Sigmoid colon (tissue), 7 donors: ENCODE data around the gene RRBP1. TPM values are rescaled to one million over a fixed set of nuclear protein-coding genes. Genes with fewer than 3 reads are reported as not detected.

Experiments
- DNase-seq: peaks from one replicate; pipeline ENCODE4 v3.0.0-alpha.2; 2019
- H3K27ac ChIP-seq, 4 donors: fragments of 200-600 bp; sonication (generic); one replicate each; pipeline ENCODE4 v1.5.1; 2016 to 2019; ENCODE audit warnings: mild to moderate bottlenecking in 1 of 4
- H3K27me3 ChIP-seq, 3 donors: fragments of 200-600 bp; sonication (generic); one replicate each; pipeline ENCODE4 v1.5.1; 2019; ENCODE audit warnings: mild to moderate bottlenecking in 1 of 3
- H3K36me3 ChIP-seq, 4 donors: fragments of 200-600 bp; sonication (generic); one replicate each; pipeline ENCODE4 v1.5.1; 2016 to 2019
- H3K4me1 ChIP-seq, 4 donors: fragments of 200-600 bp; sonication (generic); one replicate each; pipeline ENCODE4 v1.5.1; 2017 to 2019
- H3K4me3 ChIP-seq, 4 donors: fragments of 200-600 bp; sonication (generic); one replicate each; pipeline ENCODE4 v1.5.1; 2017 to 2019; ENCODE audit warnings: mild to moderate bottlenecking in 2 of 4, moderate library complexity in 1 of 4
- H3K9me3 ChIP-seq, 4 donors: fragments of 200-600 bp in 3 of 4; sonication (generic) in 3 of 4; one replicate each; pipeline versions ENCODE4 v1.5.1 to v1.6.1; 2013 to 2019
- EP300 ChIP-seq, 4 donors: sonication (generic); formaldehyde crosslinking; IDR thresholded peaks; one replicate each; pipeline ENCODE4 v1.6.1; 2017; ENCODE audit warnings: antibody characterized with exemption in 4 of 4
- POLR2A ChIP-seq, 2 donors: fragments of 450-650 bp; IDR thresholded peaks; one replicate each; pipeline ENCODE4 v1.6.1; 2016; ENCODE audit warnings: antibody characterized with exemption in 2 of 2, mild to moderate bottlenecking in 2 of 2, moderate library complexity in 2 of 2
- POLR2AphosphoS5 ChIP-seq, 4 donors: sonication (generic); formaldehyde crosslinking; IDR thresholded peaks; one replicate each; pipeline ENCODE4 v1.6.1; 2017; ENCODE audit warnings: antibody characterized with exemption in 4 of 4
- WGBS, 2 donors: extraction: QIAGEN DNeasy Blood & Tissue Kit; methylation state at CpG; one replicate each; pipeline ENCODE4 v1.1.7; 2013; 5-methylcytosine and 5-hydroxymethylcytosine counted together
- intact Hi-C: fragments of 100-400 bp; cut with DNase I; formaldehyde crosslinking; loops from one replicate; pipeline ENCODE4 v1.15.1; 2023
- polyA plus RNA-seq, 3 donors: library from polyadenylated mRNA; stranded (reverse); fragments of 200-250 nt; gene quantifications; one replicate each; pipeline ENCODE4 v1.2.3, GENCODE V29; 2013
- total RNA-seq, 4 donors: library from RNA; depleted of rRNA; stranded (reverse); fragments of >200 nt; gene quantifications; one replicate each; pipeline ENCODE4 v1.1.0, GENCODE V29; 2016
- TF ChIP-seq, protein P1 (sequence below), 4 experiments: fragments of 450-650 bp in 3 of 4; fragments of 200-600 bp in 1 of 4; IDR thresholded peaks; one replicate each; pipeline ENCODE4 v1.5.1; 2016 to 2019; ENCODE audit warnings: antibody characterized with exemption in 4 of 4, mild to moderate bottlenecking in 3 of 4, moderate library complexity in 2 of 4
- donor health status: healthy with polysubstance abuse.
- donor health status: Bipolar disorder and iron deficiency.
- donor health status: healthy.

Gene RRBP1
- total and polyA plus RNA-seq, 7 donors, result 24.6 to 245 (median 35.3) TPM

DNA sequence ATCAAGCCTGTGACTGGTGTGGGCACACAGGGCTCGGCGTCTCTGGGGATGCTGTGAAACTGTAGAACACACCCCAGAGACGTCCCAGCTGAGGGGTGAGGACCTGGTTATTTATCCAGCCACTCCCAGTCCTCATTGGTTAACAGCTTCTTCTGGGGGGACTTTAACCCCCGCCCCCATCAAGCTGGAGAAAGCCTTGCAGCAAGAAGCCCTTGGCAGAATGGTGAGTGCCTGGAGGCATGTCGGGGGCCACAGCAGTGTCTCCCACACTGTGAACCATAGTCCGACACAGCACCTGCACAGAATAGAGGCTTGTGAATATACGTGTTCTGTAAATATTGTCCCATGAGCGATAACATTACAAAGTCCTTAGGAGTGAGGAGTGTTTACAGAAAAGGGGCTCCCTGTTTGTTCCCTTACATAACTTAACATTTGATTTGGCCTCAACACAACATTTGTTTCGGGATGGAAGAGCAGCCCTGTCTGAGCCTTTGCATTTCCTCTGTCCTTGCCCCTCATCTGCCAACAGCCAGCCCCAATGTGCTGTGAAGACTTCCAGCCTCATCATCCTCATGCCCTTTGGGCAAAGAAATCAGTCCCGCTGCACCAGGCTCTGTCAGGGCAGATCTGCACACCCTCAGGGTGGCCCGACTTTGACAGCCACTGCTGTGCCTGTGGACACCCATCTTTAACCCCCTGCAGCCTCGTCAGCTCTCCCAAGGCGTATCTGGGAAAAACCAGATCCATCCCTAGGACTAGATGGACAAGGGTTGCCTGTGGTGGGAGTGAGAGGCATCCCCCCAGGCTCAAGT, 2.2 kb upstream of the RRBP1 start:
- Histone ChIP-seq H3K9me3 (peaks cover 0 to 3% (median 0%) of the 10 kb centered on the region in 4 donors), H3K36me3 (no peaks in the 10 kb centered on the region), H3K27me3 (no peaks in the 10 kb centered on the region), H3K4me3 (no peak overlapping the region), H3K4me1 (peaks cover 0 to 26% (median 18%) of the 10 kb centered on the region in 4 donors), H3K27ac (no peak overlapping the region)
- intact Hi-C loops, result loop anchor here (5.0 to 10.0 kb wide), 2 partner anchors 123 to 321 kb away; no protein-coding TSS in a partner anchor
- 22 to 68% methylated on average over 13 of the region's 13 CpGs for WGBS, 2 donors
- TF ChIP-seq EP300 (IDR thresholded peaks at IDR 0.05) (no peak), POLR2A (IDR thresholded peaks at IDR 0.05) (no peak), POLR2AphosphoS5 (IDR thresholded peaks at IDR 0.05) (no peak)
- TF ChIP-seq, protein P1, sequence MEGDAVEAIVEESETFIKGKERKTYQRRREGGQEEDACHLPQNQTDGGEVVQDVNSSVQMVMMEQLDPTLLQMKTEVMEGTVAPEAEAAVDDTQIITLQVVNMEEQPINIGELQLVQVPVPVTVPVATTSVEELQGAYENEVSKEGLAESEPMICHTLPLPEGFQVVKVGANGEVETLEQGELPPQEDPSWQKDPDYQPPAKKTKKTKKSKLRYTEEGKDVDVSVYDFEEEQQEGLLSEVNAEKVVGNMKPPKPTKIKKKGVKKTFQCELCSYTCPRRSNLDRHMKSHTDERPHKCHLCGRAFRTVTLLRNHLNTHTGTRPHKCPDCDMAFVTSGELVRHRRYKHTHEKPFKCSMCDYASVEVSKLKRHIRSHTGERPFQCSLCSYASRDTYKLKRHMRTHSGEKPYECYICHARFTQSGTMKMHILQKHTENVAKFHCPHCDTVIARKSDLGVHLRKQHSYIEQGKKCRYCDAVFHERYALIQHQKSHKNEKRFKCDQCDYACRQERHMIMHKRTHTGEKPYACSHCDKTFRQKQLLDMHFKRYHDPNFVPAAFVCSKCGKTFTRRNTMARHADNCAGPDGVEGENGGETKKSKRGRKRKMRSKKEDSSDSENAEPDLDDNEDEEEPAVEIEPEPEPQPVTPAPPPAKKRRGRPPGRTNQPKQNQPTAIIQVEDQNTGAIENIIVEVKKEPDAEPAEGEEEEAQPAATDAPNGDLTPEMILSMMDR (IDR thresholded peaks at IDR 0.05), result no peak
- DNase-seq, result no peak

DNA sequence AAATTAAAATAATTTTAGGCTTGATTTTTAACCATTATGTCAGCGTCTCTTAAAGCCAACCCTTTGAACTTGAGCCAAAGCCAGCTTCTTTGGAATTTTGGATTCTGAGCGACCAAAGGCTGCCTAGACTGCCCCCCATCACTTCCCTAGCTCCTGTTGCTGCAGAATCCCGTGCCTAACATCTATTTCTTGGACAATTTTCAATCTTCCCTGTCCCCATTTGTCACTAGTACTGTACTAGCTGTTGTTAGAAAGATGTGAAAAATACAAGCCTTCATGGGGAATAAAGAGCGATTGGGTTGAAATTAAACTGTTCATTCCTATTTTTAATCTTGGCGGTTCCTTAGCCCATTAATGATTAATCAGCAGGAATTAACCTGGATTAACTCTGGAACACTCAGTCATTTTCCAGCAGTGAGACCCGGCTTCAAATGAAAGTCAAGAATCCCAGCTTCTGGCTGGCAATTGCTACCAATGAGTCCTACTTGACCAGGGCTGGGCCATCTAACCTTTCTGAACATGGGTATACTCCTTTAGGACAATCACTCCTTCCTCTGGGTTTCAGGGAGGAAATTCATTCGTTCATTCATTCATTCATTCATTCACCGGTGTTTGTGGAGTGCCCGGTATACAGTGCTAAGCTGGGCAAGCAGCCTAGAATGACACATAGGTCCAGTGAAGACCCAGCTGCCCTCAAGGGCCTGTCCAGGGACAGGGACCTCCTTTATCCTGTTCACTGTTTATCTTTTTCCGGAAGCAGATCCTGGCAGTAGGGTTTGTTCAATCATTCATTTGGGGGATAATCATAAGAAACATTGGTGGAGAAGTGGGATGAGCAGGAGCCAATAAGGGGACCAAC, 1.4 kb upstream of the RRBP1 start:
- no peak for TF ChIP-seq EP300 (IDR thresholded peaks at IDR 0.05)
- TF ChIP-seq POLR2A (IDR thresholded peaks at IDR 0.05), result no peak
- TF ChIP-seq, protein P1 (IDR thresholded peaks at IDR 0.05), result no peak
- TF ChIP-seq POLR2AphosphoS5 (IDR thresholded peaks at IDR 0.05), result no peak
- 37 to 68% methylated on average over 10 of the region's 10 CpGs for WGBS, 2 donors

DNA sequence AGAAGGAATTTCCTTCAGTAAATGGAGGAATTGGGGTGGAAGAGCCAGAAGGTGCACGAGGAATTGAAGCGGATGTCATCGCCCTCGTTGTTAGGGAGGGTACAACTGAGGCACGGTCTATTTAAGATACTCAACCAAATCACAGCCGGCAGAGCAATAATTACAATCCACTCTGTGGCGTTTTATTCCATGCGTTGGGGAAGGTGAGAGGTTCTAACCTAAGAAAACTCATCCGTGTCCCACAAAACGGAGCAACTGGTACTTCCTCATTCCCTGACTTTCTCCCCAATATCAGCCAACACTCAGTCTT, 802 bp upstream of the RRBP1 start:
- H3K27ac ChIP-seq, result peak overlapping the region; percentile 63 to 98 (median 94)
- peaks cover 0 to 11% (median 0%) of the 10 kb centered on the region in 4 donors for H3K36me3 ChIP-seq
- no peaks in the 10 kb centered on the region for H3K27me3 ChIP-seq
- no peak for DNase-seq
- H3K4me1 ChIP-seq, result peaks cover 0 to 31% (median 20%) of the 10 kb centered on the region in 4 donors
- intact Hi-C loops, result loop anchor here (5.0 to 10.0 kb wide), 2 partner anchors 124 to 322 kb away; no protein-coding TSS in a partner anchor
- TF ChIP-seq POLR2AphosphoS5 (IDR thresholded peaks at IDR 0.05), result no peak
- TF ChIP-seq, protein P1 (IDR thresholded peaks at IDR 0.05), result no peak
- no peak for TF ChIP-seq POLR2A (IDR thresholded peaks at IDR 0.05)
- TF ChIP-seq EP300 (IDR thresholded peaks at IDR 0.05), result no peak
- peaks cover 0 to 3% (median 0%) of the 10 kb centered on the region in 4 donors for H3K9me3 ChIP-seq
- 15 to 32% methylated on average over 10 of the region's 10 CpGs for WGBS, 2 donors
- peak overlapping the region; percentile 39 to 88 (median 86) for H3K4me3 ChIP-seq

More for the DNA sequence above, 1.4 kb upstream of the RRBP1 start:
- Histone ChIP-seq H3K36me3 (peaks cover 0 to 5% (median 0%) of the 10 kb centered on the region in 4 donors), H3K27ac (no peak overlapping the region), H3K4me3 (no peak overlapping the region), H3K4me1 (peaks cover 0 to 26% (median 20%) of the 10 kb centered on the region in 4 donors), H3K9me3 (peaks cover 0 to 3% (median 0%) of the 10 kb centered on the region in 4 donors), H3K27me3 (no peaks in the 10 kb centered on the region)
- no peak for DNase-seq
- intact Hi-C loops, result loop anchor here (5.0 to 10.0 kb wide), 2 partner anchors 124 to 321 kb away; no protein-coding TSS in a partner anchor

DNA sequence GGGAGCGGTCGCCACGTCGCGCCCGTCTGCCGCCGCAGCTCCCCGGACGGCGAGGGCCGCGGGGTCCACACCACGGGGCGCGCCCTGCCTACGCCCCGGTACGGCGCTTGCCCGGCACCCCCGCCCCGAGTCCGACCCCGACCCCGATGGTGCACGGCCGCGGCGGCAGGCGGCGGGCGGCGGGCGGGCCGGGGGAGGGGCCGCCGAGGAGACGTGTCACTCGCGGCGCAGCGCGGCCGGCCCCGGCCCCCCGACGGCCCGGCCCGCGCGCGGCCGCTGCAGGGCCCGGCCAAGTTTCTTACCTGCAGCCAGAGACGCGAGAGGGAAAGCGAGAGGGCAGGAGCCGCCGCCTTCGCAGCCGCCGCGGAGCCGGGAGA, 328 bp downstream of the RRBP1 start:
- peak overlapping the region; percentile 93 to 98 (median 96) for H3K27ac ChIP-seq
- peaks cover 0 to 22% (median 0%) of the 10 kb centered on the region in 4 donors for H3K36me3 ChIP-seq
- peak overlapping the region; percentile 80 to 88 (median 86) for H3K4me3 ChIP-seq
- H3K27me3 ChIP-seq, result no peaks in the 10 kb centered on the region
- no peak for TF ChIP-seq EP300 (IDR thresholded peaks at IDR 0.05)
- TF ChIP-seq POLR2A (IDR thresholded peaks at IDR 0.05), result no peak
- TF ChIP-seq POLR2AphosphoS5 (IDR thresholded peaks at IDR 0.05), result no peak
- TF ChIP-seq, protein P1 (IDR thresholded peaks at IDR 0.05), result no peak
- WGBS, 2 donors, result 1% methylated on average over 65 of the region's 65 CpGs
- H3K4me1 ChIP-seq, result peaks cover 0 to 36% (median 20%) of the 10 kb centered on the region in 4 donors
- H3K9me3 ChIP-seq, result peaks cover 0 to 3% (median 0%) of the 10 kb centered on the region in 4 donors
- DNase-seq, result no peak
- intact Hi-C loops, result loop anchor here (1.0 to 10.0 kb wide), 6 partner anchors 126 to 323 kb away; partner anchors contain the start of gene MGME1
